Astrocyte of the spinal cord (primary cell): ENCODE results near the gene GRM8.

ENCODE experiments used
- DNase-seq: peaks from one replicate; pipeline ENCODE4 v3.0.0; 2011; ENCODE audit warnings: low read depth, low spot score
- H3K4me3 ChIP-seq: 2 replicates; pipeline ENCODE4 v1.5.1; 2011; ENCODE audit warnings: low read depth, mild to moderate bottlenecking, low read length, moderate library complexity
- CTCF ChIP-seq: IDR thresholded peaks from 2 replicates; pipeline ENCODE4 v1.5.1; 2012; ENCODE audit warnings: low read depth, mild to moderate bottlenecking, low read length, inconsistent platforms
- in situ Hi-C: cut with HindIII; loops from 2 replicates; pipeline ENCODE4 v1.10.0; 2017; ENCODE audit warnings: low sequenced_read_pairs

The GRM8 gene

GRCh38 chr7:126443951-126444350 lies 808.8 kb downstream of the GRM8 start:
- H3K4me3 ChIP-seq, result no peak overlapping the region
- in situ Hi-C loops, result no loop called here
- no peak for TF ChIP-seq CTCF
- DNase-seq, result no peak

- DNase-seq, result no peak
- TF ChIP-seq CTCF, result no peak
- in situ Hi-C loops, result no loop called here
- H3K4me3 ChIP-seq, result no peak overlapping the region
Observed at GRCh38 chr7:126442908-126443307, 809.8 kb downstream of the GRM8 start.

GRCh38 chr7:126441745-126442144 lies 811.0 kb downstream of the GRM8 start:
- no peak overlapping the region for H3K4me3 ChIP-seq
- TF ChIP-seq CTCF, result no peak
- in situ Hi-C loops, result no loop called here
- DNase-seq, result no peak

GRCh38 chr7:126440542-126440941 lies 812.2 kb downstream of the GRM8 start:
- no peak for DNase-seq
- no peak for TF ChIP-seq CTCF
- in situ Hi-C loops, result no loop called here
- no peak overlapping the region for H3K4me3 ChIP-seq

- no peak for TF ChIP-seq CTCF
- DNase-seq, result no peak
- no peak overlapping the region for H3K4me3 ChIP-seq
- in situ Hi-C loops, result no loop called here
Observed at GRCh38 chr7:126436213-126436868, 816.4 kb downstream of the GRM8 start.

GRCh38 chr7:126426652-126427051 lies 826.1 kb downstream of the GRM8 start:
- in situ Hi-C loops, result no loop called here
- H3K4me3 ChIP-seq, result no peak overlapping the region
- no peak for TF ChIP-seq CTCF
- DNase-seq, result no peak
